BLaER1 treated with 17β-estradiol and CSF1 and Interleukin-3, amounts not matched to agents 10 nM and 100 nM (cell line): ENCODE data around the gene ISG15.

Experiments used
- H3K27ac ChIP-seq, 11 experiments: shearing (Covaris generic); formaldehyde crosslinking; 2 replicates each; pipeline ENCODE4 v1.8.1; 2022
- H3K27me3 ChIP-seq, 11 experiments: shearing (Covaris generic); formaldehyde crosslinking; 2 replicates each; pipeline ENCODE4 v1.8.1; 2022
- H3K36me3 ChIP-seq, 11 experiments: shearing (Covaris generic); formaldehyde crosslinking; 2 replicates each; pipeline ENCODE4 v1.8.1; 2022
- H3K4me1 ChIP-seq, 10 experiments: shearing (Covaris generic); formaldehyde crosslinking; 2 replicates each; pipeline ENCODE4 v1.8.1; 2022
- H3K4me2 ChIP-seq, 11 experiments: shearing (Covaris generic); formaldehyde crosslinking; 2 replicates each; pipeline ENCODE4 v1.8.1; 2022
- H3K4me3 ChIP-seq, 10 experiments: shearing (Covaris generic); formaldehyde crosslinking; 2 replicates each; pipeline ENCODE4 v1.8.1; 2022
- H3K9ac ChIP-seq, 11 experiments: shearing (Covaris generic); formaldehyde crosslinking; 2 replicates each; pipeline ENCODE4 v1.8.1; 2022
- H3K9me3 ChIP-seq, 11 experiments: shearing (Covaris generic); formaldehyde crosslinking; replicated peaks in 1 of 11; 2 replicates each; pipeline ENCODE4 v1.8.1; 2022
- H4K20me1 ChIP-seq, 11 experiments: shearing (Covaris generic); formaldehyde crosslinking; 2 replicates each; pipeline ENCODE4 v1.8.1; 2022
- Cebpa-rat ChIP-seq, 11 experiments: shearing (Covaris generic); IDR thresholded peaks; 2 replicates each; pipeline ENCODE4 v1.8.1; 2022

ISG15 gene

DNA sequence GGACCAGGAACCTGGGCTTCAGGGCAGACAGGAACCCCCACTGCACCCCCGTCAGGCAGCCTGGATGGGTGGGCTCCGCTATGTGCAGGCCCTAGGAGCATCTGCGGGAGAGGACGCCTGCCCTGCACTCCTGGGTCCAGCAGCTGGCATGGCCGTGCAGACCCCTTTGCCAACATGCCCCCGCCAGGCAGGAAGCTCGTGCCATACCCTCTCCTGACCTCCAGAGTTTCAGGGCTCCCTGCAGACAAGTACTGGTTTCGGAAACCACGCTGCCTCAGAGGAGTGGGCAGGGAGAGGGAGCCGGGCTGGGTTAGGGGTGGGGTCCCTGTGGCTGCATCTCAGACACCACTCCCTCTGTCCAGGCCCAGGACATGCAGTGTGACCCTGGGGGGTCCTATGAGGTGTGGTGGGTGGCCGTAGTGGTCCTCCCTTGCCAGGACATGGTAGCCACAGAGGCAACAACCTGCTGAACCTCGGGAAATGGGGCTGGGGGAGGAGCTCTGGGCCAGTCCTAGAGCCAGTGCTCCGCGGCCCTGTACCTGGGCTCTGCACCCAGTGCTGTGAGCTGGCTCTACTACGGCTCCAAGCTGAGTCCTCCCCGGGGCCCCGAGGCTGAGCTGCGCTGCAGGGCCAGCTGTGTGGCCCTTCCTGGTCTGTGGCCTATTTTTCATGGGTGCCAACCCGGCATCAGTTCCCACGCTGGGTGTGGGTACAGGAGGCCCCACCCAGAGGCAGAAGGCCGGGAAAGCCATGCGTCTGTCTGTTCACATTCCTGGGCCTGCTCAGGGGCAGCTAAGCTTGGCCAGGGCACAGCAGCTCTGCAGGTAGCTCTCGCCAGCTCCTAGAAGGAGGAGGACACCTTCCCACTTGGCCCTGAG lies 45.6 kb upstream of the ISG15 start:
- Histone ChIP-seq H3K36me3 (peaks cover 9 to 24% (median 15%) of the 10 kb centered on the region in 11 experiments), H3K4me2 (peak overlapping the region; percentile 87 to 100 (median 98)), H3K9me3 (no peaks in the 10 kb centered on the region), H3K4me3 (peak overlapping the region in 6 of 10 experiments; percentile 60 to 73 (median 65); a peak in 11 of 20 replicates), H3K4me1 (peaks cover 19 to 30% (median 21%) of the 10 kb centered on the region in 10 experiments), H3K9ac (peak overlapping the region in 5 of 11 experiments; percentile 53 to 72 (median 69); a peak in 2 of 22 replicates), H4K20me1 (peaks cover 0 to 53% (median 12%) of the 10 kb centered on the region in 11 experiments; a peak in 13 of 22 replicates), H3K27me3 (peaks cover 19 to 52% (median 34%) of the 10 kb centered on the region in 11 experiments), H3K27ac (no peak overlapping the region)
- no peak for TF ChIP-seq Cebpa-rat (IDR thresholded peaks at IDR 0.05)

DNA sequence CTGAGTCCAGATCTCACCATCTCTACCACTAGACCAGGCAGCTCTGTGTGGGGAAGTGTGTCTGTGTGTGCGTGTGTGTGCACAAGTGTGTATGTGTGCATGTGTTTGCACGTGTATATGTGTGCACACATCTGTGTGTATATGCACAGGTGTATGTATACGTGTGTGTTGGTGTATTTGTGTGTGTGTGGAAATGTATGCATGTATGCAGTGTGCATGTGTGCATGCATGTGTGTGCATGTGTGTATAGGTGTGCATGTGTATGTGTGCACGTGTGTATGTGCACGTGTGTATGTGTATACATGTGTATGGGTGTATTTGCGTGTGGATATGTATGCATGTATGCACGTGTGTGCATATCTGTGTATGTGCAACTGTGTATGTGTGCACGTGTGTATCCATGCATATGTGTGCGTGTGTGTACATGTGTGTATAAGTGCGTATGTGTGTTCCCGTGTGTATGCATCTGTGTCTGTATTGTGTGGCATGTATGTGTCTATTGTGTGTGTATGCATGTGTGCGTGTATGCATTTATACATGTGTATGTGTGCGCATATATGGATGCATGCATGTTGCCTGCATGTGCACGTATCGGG lies 43.9 kb upstream of the ISG15 start:
- Histone ChIP-seq H3K9me3 (no peaks in the 10 kb centered on the region), H3K9ac (no peak overlapping the region), H3K27me3 (peaks cover 26 to 69% (median 51%) of the 10 kb centered on the region in 11 experiments)

DNA sequence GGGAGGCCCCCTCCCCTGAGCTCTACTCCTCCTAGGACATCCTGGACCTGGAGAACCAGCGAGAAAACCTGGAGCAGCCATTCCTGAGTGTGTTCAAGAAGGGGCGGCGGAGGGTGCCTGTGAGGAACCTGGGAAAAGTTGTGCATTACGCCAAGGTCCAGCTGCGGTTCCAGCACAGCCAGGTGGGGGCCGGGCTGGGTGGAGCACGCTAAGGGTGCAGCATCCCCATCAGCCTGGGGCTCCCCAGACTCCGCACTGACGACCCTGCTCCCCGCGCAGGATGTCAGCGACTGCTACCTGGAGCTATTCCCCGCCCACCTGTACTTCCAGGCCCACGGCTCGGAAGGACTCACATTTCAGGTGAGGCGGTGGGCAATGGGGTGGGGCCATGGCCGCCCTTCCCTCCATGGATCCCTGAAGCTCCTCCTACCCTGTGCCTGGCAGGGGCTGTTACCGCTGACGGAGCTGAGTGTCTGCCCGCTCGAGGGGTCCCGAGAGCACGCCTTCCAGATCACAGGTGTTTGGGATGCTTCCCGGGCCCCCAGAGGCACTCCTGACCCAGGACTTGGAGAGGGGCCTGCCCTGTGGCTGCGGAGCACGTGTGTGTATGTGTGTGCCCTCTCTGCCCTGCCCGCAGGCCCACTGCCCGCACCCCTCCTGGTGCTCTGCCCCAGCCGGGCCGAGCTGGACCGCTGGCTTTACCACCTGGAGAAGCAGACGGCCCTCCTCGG lies 42.9 kb upstream of the ISG15 start:
- Histone ChIP-seq H3K9ac (no peak overlapping the region), H4K20me1 (peaks cover 0 to 37% (median 10%) of the 10 kb centered on the region in 11 experiments; a peak in 15 of 22 replicates), H3K4me3 (no peak overlapping the region), H3K4me1 (peaks cover 20 to 28% (median 22%) of the 10 kb centered on the region in 10 experiments), H3K36me3 (peaks cover 0 to 3% (median 0%) of the 10 kb centered on the region in 11 experiments; a peak in 6 of 22 replicates), H3K27me3 (peaks cover 30 to 79% (median 61%) of the 10 kb centered on the region in 11 experiments), H3K9me3 (no peaks in the 10 kb centered on the region), H3K4me2 (no peak overlapping the region), H3K27ac (no peak overlapping the region)
- TF ChIP-seq Cebpa-rat (IDR thresholded peaks at IDR 0.05): no peak

More for the DNA sequence above, 43.9 kb upstream of the ISG15 start:
- no peak for TF ChIP-seq Cebpa-rat (IDR thresholded peaks at IDR 0.05)
- H3K4me3 ChIP-seq: no peak overlapping the region
- peaks cover 0 to 40% (median 10%) of the 10 kb centered on the region in 11 experiments; a peak in 12 of 22 replicates for H4K20me1 ChIP-seq
- peaks cover 19 to 30% (median 21%) of the 10 kb centered on the region in 10 experiments for H3K4me1 ChIP-seq
- H3K4me2 ChIP-seq: no peak overlapping the region
- no peak overlapping the region for H3K27ac ChIP-seq
- H3K36me3 ChIP-seq: peaks cover 0 to 9% (median 5%) of the 10 kb centered on the region in 11 experiments; a peak in 9 of 22 replicates

DNA sequence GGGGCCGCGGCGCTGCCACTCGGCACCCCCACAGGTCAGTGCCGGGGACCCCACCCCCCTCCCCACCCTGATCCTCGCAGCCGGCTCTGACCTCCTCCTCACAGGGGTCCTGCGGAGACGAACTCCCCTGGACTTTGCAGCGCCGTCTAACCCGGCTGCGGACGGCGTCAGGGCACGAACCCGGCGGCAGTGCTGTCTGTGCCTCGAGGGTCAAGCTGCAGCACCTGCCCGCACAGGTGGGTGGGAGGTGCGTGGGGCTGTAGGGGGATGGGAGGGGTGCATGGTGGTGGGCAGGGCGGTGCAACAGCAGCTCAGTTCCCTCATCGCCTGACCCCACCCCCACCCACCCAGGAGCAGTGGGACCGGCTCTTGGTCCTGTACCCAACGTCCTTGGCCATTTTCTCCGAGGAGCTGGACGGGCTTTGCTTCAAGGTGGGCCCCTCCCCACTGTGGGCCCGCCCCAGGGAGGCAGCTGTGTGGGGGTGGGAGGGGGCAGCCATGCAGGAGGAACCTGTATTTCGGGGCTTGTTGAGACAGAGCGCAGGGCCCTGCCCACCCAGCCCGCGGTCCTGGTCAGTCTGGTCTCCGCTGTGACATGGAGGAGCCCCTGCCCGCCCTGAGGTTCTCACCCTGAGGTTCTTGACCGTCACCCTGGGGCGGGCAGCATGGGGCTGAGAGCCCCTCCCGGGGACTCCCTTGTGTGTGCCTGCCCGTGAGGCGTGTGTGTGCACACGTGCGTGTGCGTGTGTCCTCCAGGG lies 42.1 kb upstream of the ISG15 start:
- no peak overlapping the region for H3K27ac ChIP-seq
- no peak for TF ChIP-seq Cebpa-rat (IDR thresholded peaks at IDR 0.05)
- H3K4me1 ChIP-seq: peaks cover 15 to 28% (median 23%) of the 10 kb centered on the region in 10 experiments
- no peak overlapping the region for H3K9ac ChIP-seq
- no peaks in the 10 kb centered on the region for H3K9me3 ChIP-seq
- H4K20me1 ChIP-seq: peaks cover 0 to 39% (median 4%) of the 10 kb centered on the region in 11 experiments; a peak in 13 of 22 replicates
- no peak overlapping the region for H3K4me3 ChIP-seq
- no peak overlapping the region for H3K4me2 ChIP-seq
- no peaks in the 10 kb centered on the region for H3K36me3 ChIP-seq
- H3K27me3 ChIP-seq: peaks cover 35 to 81% (median 67%) of the 10 kb centered on the region in 11 experiments

DNA sequence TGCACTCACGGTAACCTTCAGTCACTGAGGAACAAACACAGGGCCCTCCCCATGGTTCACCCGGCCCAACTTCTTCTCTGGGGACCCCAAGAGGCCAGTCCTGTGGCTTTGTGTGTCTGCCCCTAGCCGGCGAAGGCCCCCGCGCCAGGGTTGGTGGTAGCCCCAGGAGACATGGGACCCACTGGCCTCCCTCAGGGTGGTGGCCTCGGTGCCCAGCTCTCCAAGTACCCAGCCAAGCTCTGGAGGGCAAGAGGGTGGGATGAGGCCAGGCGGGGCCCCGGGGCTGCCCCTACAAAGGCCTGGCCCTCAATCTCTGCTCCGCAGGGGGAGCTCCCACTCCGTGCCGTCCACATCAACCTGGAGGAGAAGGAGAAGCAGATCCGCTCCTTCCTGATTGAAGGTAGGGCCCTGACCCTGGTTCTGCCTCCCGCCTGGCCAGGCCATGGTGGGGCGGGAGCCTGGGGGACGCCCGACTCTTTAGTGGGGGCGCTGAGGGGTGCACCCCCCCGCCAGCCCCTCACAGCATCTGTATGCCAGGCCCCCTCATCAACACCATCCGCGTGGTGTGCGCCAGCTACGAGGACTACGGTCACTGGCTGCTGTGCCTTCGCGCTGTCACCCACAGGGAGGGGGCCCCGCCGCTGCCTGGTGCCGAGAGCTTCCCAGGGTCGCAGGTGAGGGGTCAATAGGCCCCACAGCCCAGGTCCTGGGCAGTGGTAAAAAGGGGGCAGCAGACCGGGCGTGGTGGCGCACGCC lies 41.4 kb upstream of the ISG15 start:
- peaks cover 0 to 40% (median 4%) of the 10 kb centered on the region in 11 experiments; a peak in 9 of 22 replicates for H4K20me1 ChIP-seq
- peaks cover 35 to 77% (median 64%) of the 10 kb centered on the region in 11 experiments for H3K27me3 ChIP-seq
- no peak overlapping the region for H3K9ac ChIP-seq
- H3K9me3 ChIP-seq: no peaks in the 10 kb centered on the region
- H3K4me2 ChIP-seq: no peak overlapping the region
- peaks cover 13 to 23% (median 20%) of the 10 kb centered on the region in 10 experiments; a peak in 19 of 20 replicates for H3K4me1 ChIP-seq
- H3K36me3 ChIP-seq: no peaks in the 10 kb centered on the region
- H3K27ac ChIP-seq: no peak overlapping the region
- no peak for TF ChIP-seq Cebpa-rat (IDR thresholded peaks at IDR 0.05)
- no peak overlapping the region for H3K4me3 ChIP-seq

DNA sequence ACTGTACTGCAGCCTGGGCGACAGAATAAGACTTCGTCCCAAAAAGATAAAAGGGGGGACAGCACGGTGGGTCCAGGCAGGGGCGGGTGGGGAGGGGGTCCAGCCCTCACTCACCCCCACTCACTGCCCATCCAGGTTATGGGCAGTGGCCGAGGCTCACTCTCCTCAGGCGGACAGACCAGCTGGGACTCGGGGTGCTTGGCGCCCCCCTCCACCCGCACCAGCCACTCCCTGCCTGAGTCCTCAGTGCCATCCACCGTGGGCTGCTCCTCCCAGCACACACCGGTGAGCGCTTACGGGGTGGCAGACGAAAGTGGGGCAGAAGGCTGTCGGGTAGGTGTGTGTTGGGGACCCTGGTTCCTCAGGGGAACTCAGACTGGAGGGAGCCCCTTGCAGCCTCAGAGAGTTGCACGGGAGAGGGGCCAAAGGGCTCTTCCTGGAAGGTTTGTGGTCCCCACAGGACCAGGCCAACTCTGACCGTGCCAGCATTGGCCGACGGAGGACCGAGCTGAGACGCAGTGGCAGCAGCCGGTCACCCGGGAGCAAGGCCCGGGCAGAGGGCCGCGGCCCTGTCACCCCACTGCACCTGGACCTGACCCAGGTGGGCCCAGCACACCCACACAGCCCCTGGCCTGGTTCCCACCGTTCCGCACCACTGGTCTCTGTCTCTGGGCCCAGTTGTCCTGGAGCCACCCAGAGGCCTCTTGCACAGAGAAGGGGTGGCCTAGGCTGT lies 40.4 kb upstream of the ISG15 start:
- Histone ChIP-seq H3K27me3 (peaks cover 35 to 70% (median 64%) of the 10 kb centered on the region in 11 experiments), H3K27ac (no peak overlapping the region), H4K20me1 (peaks cover 0 to 33% (median 4%) of the 10 kb centered on the region in 11 experiments; a peak in 9 of 22 replicates), H3K36me3 (no peaks in the 10 kb centered on the region), H3K9me3 (no peaks in the 10 kb centered on the region), H3K4me2 (no peak overlapping the region), H3K4me3 (no peak overlapping the region), H3K4me1 (peaks cover 4 to 13% (median 12%) of the 10 kb centered on the region in 10 experiments; a peak in 18 of 20 replicates), H3K9ac (no peak overlapping the region)
- TF ChIP-seq Cebpa-rat (IDR thresholded peaks at IDR 0.05): no peak
